CD14-positive monocyte (primary cell): ENCODE measurements around the gene MYO1D. TPM values are rescaled to one million over a fixed set of nuclear protein-coding genes. Genes with fewer than 3 reads are reported as not detected.

Source experiments
- DNase-seq, 3 donors: peaks; one replicate each; pipeline ENCODE4 v3.0.0-alpha.2; 2011 to 2022
- H2AFZ ChIP-seq: 2 replicates; pipeline ENCODE4 v1.6.0; 2012; ENCODE audit warnings: mild to moderate bottlenecking, low read depth, low read length, inconsistent platforms; ENCODE audit not compliant: insufficient read depth, poor library complexity, severe bottlenecking
- H3K27ac ChIP-seq, 2 donors: 1 replicate in 1 of 2; 2 replicates in 1 of 2; pipeline ENCODE4 v1.5.1; 2012 to 2013; ENCODE audit warnings: low read length in 2 of 2, control low read depth in 1 of 2, inconsistent platforms in 1 of 2, low read depth in 1 of 2, mild to moderate bottlenecking in 1 of 2
- H3K27me3 ChIP-seq, 2 donors: one replicate each; pipeline versions ENCODE4 v1.6.0 to v1.6.1; 2011 to 2013; ENCODE audit warnings: low read length in 2 of 2; ENCODE audit not compliant: control insufficient read depth in 2 of 2, insufficient read depth in 2 of 2
- H3K36me3 ChIP-seq, 2 donors: replicated peaks in 1 of 2; 1 replicate in 1 of 2; 2 replicates in 1 of 2; pipeline versions ENCODE4 v1.5.1 to v1.6.1; 2012 to 2013; ENCODE audit warnings: low read length in 2 of 2, control low read depth in 1 of 2, inconsistent platforms in 1 of 2, mild to moderate bottlenecking in 1 of 2; ENCODE audit not compliant: insufficient read depth in 2 of 2, control insufficient read depth in 1 of 2
- H3K4me1 ChIP-seq, 2 donors: 1 replicate in 1 of 2; 2 replicates in 1 of 2; pipeline versions ENCODE4 v1.5.1 to v1.6.1; 2012 to 2013; ENCODE audit warnings: low read length in 2 of 2, control low read depth in 1 of 2, inconsistent platforms in 1 of 2, mild to moderate bottlenecking in 1 of 2, moderate library complexity in 1 of 2; ENCODE audit not compliant: insufficient read depth in 2 of 2, control insufficient read depth in 1 of 2
- H3K4me2 ChIP-seq: replicated peaks from 2 replicates; pipeline ENCODE3; 2012; ENCODE audit warnings: low read length, moderate library complexity, mild to moderate bottlenecking; ENCODE audit not compliant: poor library complexity, severe bottlenecking; ENCODE audit errors: extremely low read depth
- H3K4me3 ChIP-seq, 3 experiments: fragments of 200-600 bp in 1 of 3; sonication (generic) in 1 of 3; replicated peaks in 1 of 3; 1 replicate in 2 of 3; 2 replicates in 1 of 3; pipeline ENCODE4 v1.5.1; 2011 to 2013; ENCODE audit warnings: low read length in 3 of 3, mild to moderate bottlenecking in 3 of 3, control low read depth in 2 of 3, low read depth in 2 of 3, inconsistent platforms in 1 of 3, moderate library complexity in 1 of 3
- H3K79me2 ChIP-seq: 2 replicates; pipeline ENCODE4 v1.6.0; 2012; ENCODE audit warnings: mild to moderate bottlenecking, control low read depth, inconsistent platforms, low read length, moderate library complexity; ENCODE audit not compliant: insufficient read depth
- H3K9ac ChIP-seq: 2 replicates; pipeline ENCODE4 v1.6.0; 2017; ENCODE audit warnings: low read length, mild to moderate bottlenecking; ENCODE audit not compliant: insufficient read depth, poor library complexity, severe bottlenecking
- H3K9me3 ChIP-seq, 2 donors: replicated peaks in 1 of 2; 1 replicate in 1 of 2; 2 replicates in 1 of 2; pipeline versions ENCODE4 v1.5.1 to v1.6.1; 2012 to 2013; ENCODE audit warnings: low read length in 2 of 2, control low read depth in 1 of 2; ENCODE audit not compliant: control insufficient read depth in 1 of 2, insufficient read depth in 1 of 2
- H4K20me1 ChIP-seq: 2 replicates; pipeline ENCODE4 v1.6.0; 2012; ENCODE audit warnings: mild to moderate bottlenecking, low read length, control low read depth, moderate library complexity; ENCODE audit not compliant: insufficient read depth
- H3K27ac Mint-ChIP-seq, 7 donors: one replicate each; pipeline ENCODE4 v1.8.0; 2020; ENCODE audit warnings: mild to moderate bottlenecking in 7 of 7, mixed read lengths in 7 of 7, moderate library complexity in 6 of 7, inconsistent platforms in 2 of 7
- H3K27me3 Mint-ChIP-seq, 3 donors: one replicate each; pipeline ENCODE4 v1.8.0; 2021 to 2022; ENCODE audit warnings: low read depth in 3 of 3, mild to moderate bottlenecking in 3 of 3, mixed read lengths in 3 of 3, moderate library complexity in 3 of 3, inconsistent platforms in 1 of 3
- H3K36me3 Mint-ChIP-seq, 2 donors: one replicate each; pipeline ENCODE4 v1.8.0; 2020; ENCODE audit warnings: mixed read lengths in 2 of 2, inconsistent platforms in 1 of 2, mild to moderate bottlenecking in 1 of 2
- H3K4me1 Mint-ChIP-seq: one replicate; pipeline ENCODE4 v1.8.0; 2020; ENCODE audit warnings: mild to moderate bottlenecking, mixed read lengths
- H3K4me3 Mint-ChIP-seq, 2 donors: one replicate each; pipeline ENCODE4 v1.8.0; 2020; ENCODE audit warnings: mild to moderate bottlenecking in 2 of 2, mixed read lengths in 2 of 2, moderate library complexity in 1 of 2
- H3K9me3 Mint-ChIP-seq, 7 donors: one replicate each; pipeline ENCODE4 v1.8.0; 2020 to 2022; ENCODE audit warnings: mixed read lengths in 7 of 7, mild to moderate bottlenecking in 6 of 7, moderate library complexity in 6 of 7, inconsistent platforms in 2 of 7
- WGBS: methylation state at CpG from one replicate; pipeline ENCODE4 v1.1.5; 2013; ENCODE audit warnings: missing lambda C conversion rate; ENCODE audit not compliant: insufficient coverage; 5-methylcytosine and 5-hydroxymethylcytosine counted together
- intact Hi-C, 2 donors: fragments of 100-400 bp; cut with micrococcal nuclease; formaldehyde crosslinking; loops; one replicate each; pipeline versions ENCODE4 v1.15.0 to v1.15.1; 2023
- polyA plus RNA-seq, 3 donors: library from polyadenylated mRNA; depleted of rRNA in 1 of 3; unstranded in 2 of 3; stranded (reverse) in 1 of 3; fragments of 300-500 nt in 2 of 3; fragments of >200 nt in 1 of 3; fragmentation: Illumina TruSeq in 2 of 3; gene quantifications; 1 replicate in 2 of 3; 2 replicates in 1 of 3; pipeline ENCODE4 v1.2.3, GENCODE V29; 2012 to 2021
- TF ChIP-seq, protein P1 (sequence below): fragments of 200-600 bp; IDR thresholded peaks from one replicate; pipeline ENCODE4 v1.8.0; 2022; ENCODE audit warnings: antibody characterized with exemption, mild to moderate bottlenecking

The MYO1D gene
- polyA plus RNA-seq, 3 donors: 0.22 to 0.39 (median 0.26) TPM

DNA sequence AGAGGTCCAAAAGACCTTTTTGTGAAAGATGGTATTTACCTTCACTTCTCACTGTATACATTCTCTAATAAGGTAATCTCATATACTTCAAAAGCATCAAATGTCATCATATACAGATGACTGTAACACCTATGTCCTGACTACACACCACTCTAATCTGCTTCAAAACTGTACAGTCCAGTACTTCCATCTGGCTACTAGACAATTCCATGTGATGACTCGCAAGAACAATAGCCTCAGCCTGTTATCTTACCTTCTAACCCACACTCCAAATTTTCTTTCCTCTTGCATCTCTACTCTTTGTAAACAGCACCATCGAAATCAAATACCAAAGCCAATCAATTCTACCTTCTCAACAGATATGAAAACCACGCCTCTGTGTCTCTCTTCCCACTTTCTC lies 24.1 kb downstream of the MYO1D start:
- Histone ChIP-seq H3K27ac (no peak overlapping the region), H3K4me3 (no peak overlapping the region), H3K9me3 (no peaks in the 10 kb centered on the region), H3K4me1 (no peaks in the 10 kb centered on the region), H3K36me3 (no peaks in the 10 kb centered on the region), H3K4me2 (no peak overlapping the region), H3K79me2 (no peaks in the 10 kb centered on the region), H4K20me1 (no peaks in the 10 kb centered on the region), H3K27me3 (peaks cover 0 to 4% of the 10 kb centered on the region in 2 donors), H2AFZ (no peak overlapping the region), H3K9ac (no peak overlapping the region)
- no peak for DNase-seq
- Mint-ChIP-seq H3K4me3 (no peak overlapping the region), H3K27me3 (peaks cover 5 to 7% (median 5%) of the 10 kb centered on the region in 3 donors), H3K36me3 (no peaks in the 10 kb centered on the region), H3K9me3 (no peaks in the 10 kb centered on the region), H3K4me1 (no peaks in the 10 kb centered on the region), H3K27ac (no peak overlapping the region)
- WGBS: 100% methylated on average over 3 of the region's 3 CpGs
- TF ChIP-seq, protein P1, sequence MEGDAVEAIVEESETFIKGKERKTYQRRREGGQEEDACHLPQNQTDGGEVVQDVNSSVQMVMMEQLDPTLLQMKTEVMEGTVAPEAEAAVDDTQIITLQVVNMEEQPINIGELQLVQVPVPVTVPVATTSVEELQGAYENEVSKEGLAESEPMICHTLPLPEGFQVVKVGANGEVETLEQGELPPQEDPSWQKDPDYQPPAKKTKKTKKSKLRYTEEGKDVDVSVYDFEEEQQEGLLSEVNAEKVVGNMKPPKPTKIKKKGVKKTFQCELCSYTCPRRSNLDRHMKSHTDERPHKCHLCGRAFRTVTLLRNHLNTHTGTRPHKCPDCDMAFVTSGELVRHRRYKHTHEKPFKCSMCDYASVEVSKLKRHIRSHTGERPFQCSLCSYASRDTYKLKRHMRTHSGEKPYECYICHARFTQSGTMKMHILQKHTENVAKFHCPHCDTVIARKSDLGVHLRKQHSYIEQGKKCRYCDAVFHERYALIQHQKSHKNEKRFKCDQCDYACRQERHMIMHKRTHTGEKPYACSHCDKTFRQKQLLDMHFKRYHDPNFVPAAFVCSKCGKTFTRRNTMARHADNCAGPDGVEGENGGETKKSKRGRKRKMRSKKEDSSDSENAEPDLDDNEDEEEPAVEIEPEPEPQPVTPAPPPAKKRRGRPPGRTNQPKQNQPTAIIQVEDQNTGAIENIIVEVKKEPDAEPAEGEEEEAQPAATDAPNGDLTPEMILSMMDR: no peak
- intact Hi-C loops: no loop called here

DNA sequence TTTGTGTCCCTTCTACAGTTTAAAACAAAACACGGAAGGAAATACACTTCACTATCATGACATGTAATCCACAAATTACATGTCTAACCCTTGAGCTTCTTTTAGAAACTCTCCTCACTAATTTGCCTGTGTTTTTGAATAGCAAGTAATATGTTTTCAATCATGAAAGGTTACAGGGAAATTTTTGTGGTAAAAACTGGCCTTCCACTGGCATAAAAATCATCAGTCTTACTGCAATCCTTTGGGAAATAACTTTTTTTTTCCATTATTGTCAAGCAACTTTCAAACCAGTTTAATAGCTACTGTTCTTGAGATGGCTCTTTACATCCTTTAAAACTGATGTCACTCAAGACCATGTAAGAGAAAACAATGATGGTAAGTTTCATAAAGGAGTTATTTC lies 27.0 kb downstream of the MYO1D start:
- H2AFZ ChIP-seq: no peak overlapping the region
- no peak overlapping the region for H3K27ac Mint-ChIP-seq
- no peaks in the 10 kb centered on the region for H4K20me1 ChIP-seq
- no peaks in the 10 kb centered on the region for H3K36me3 Mint-ChIP-seq
- no peaks in the 10 kb centered on the region for H3K9me3 ChIP-seq
- no peaks in the 10 kb centered on the region for H3K4me1 ChIP-seq
- no peaks in the 10 kb centered on the region for H3K36me3 ChIP-seq
- intact Hi-C loops: no loop called here
- H3K27me3 ChIP-seq: peaks cover 0 to 4% of the 10 kb centered on the region in 2 donors
- H3K4me3 ChIP-seq: no peak overlapping the region
- no peak for DNase-seq
- no peak overlapping the region for H3K27ac ChIP-seq
- no peaks in the 10 kb centered on the region for H3K4me1 Mint-ChIP-seq
- H3K27me3 Mint-ChIP-seq: peaks cover 2 to 3% (median 3%) of the 10 kb centered on the region in 3 donors
- no peaks in the 10 kb centered on the region for H3K9me3 Mint-ChIP-seq
- no peak overlapping the region for H3K4me2 ChIP-seq
- H3K79me2 ChIP-seq: no peaks in the 10 kb centered on the region
- TF ChIP-seq, protein P1: no peak
- H3K9ac ChIP-seq: no peak overlapping the region
- no peak overlapping the region for H3K4me3 Mint-ChIP-seq
- no CpG with 5 or more reads among the region's 1 CpG for WGBS
